Stimulated activated CD8-positive, alpha-beta memory T cell treated with anti-CD3 and anti-CD28 coated beads, Interleukin-2, amount 100 ng/mL, for 48 hours (primary cell): ENCODE results near the gene NSD2.
"Not testable (repeated sequence)": the region's sequence is repeated elsewhere in the genome, so short reads cannot be mapped to it uniquely, and the experiment has no call there.

Experiments used
- DNase-seq, 2 donors: peaks; one replicate each; pipeline ENCODE4 v3.0.0-alpha.2; 2020; ENCODE audit warnings: low read depth in 2 of 2

Gene NSD2

DNA sequence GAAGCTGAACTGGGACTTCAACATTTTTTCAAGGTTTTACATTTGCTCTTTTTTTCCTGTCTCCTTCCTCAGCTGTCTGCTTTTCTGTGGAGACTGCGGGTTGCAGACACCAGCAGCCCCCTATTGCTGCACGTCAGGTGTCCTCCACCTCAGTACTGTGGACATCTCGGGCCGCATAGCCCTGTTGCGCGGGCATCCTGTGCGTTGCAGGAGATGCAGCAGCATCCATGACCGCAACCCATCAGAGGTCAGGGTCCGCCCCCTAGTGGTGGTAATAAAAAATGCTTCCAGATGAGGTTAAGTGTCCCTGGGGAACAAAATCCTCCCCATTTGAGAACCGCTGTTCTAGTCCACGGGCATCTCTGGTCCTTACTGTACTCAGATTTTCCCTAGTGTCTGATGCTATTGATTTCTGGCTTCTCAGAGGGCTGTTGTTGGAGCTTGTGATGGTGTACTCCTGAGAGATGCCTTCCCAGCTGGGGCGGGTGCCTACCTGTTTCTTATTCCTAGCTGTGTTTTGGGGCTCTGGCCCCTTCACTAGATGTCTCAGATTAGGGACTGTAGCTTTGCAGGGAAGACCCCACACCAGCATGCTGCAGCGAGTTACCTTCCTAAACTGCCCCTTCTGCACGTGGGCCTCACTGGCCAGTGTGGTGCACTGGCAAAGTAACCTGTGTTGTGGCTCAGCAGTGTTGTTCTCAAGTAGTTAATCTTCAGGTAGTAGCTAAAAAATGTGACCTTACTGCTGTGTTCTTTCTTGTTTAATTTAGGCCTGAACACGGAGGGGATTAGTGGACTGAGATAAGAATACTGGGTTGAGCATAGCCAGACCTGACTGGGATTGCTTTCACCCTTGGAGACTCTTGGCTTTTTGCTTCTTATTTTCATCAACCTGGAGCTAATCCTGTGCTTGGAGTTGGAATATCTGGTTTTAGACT is 28.2 kb downstream of the NSD2 start:
- DNase-seq, result peak; percentile 40 to 42

GRCh38 chr4:1900087-1900433 is 28.9 kb downstream of the NSD2 start:
- DNase-seq, result no peak

GRCh38 chr4:1900624-1901023 is 29.4 kb downstream of the NSD2 start:
- DNase-seq, result no peak

- DNase-seq, result no peak
Observed at GRCh38 chr4:1901127-1901526, 29.9 kb downstream of the NSD2 start.

GRCh38 chr4:1902243-1902642 is 31.1 kb downstream of the NSD2 start:
- no peak for DNase-seq

- DNase-seq, result peak in 1 of 2 donors; percentile 3
Observed at GRCh38 chr4:1903035-1903434, 31.8 kb downstream of the NSD2 start.

DNA sequence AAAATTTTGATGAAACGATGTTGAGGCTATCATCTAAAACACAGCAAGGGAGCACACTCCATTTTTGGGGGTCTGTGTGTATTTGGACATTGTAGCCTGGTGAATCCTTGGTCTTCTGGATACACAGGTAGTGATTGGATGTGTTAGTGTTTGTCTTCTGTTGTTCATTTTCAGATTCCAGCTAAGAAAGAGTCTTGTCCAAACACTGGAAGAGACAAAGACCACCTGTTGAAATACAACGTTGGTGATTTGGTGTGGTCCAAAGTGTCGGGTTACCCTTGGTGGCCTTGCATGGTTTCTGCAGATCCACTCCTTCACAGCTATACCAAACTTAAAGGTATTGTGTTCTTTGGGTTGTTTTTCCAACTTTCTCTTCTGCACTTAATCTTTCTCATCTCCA is 32.8 kb downstream of the NSD2 start:
- no peak for DNase-seq

DNA sequence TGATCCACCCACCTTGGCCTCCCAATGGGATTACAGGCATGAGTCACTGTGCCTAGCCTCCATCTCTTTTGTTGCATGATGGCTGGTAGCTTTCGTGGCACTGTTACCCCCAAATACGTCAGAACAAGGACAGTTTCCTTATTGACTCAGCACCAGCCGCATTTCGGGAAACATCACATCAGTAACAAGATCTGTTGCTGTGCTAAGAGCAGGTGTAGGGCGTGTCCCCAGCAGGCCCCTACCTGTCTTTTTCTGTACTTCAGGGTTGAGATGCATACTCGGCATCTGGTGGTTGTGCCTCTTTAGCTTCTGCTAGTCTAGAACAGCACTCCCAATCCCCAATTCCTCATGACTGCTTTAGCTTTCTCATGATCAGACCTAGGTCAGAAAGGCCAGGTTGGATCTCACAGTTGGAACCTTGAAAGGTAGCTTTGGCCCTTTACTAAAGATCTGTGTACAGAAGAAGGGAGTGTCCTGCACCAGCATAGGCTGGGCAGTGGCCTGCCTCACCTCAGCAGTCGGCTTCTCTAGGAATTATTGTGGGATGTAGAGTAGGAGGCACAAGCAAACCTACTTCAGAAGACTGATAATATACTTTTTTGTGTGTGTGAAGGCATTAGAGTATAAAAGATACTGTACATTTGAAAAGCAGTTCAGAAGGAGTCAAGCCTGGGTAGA is 36.8 kb downstream of the NSD2 start:
- no peak for DNase-seq

DNA sequence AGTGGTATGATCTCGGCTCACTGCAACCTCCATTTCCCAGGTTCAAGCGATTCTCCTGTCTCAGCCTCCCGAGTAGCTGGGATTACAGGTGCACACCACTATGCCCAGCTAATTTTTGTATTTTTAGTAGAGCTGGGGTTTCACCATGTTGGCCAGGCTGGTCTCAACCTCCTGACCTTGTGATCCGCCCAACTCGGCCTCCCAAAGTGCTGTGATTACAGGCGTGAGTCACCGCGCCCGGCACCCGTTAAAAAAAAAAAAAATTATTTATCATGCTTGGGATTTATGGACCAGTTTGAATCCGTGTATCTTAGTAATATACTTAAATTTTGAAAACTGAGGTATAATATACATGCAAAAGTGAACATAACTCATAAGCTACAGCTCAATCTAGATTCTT is 38.5 kb downstream of the NSD2 start:
- DNase-seq, result not testable (repeated sequence)

DNA sequence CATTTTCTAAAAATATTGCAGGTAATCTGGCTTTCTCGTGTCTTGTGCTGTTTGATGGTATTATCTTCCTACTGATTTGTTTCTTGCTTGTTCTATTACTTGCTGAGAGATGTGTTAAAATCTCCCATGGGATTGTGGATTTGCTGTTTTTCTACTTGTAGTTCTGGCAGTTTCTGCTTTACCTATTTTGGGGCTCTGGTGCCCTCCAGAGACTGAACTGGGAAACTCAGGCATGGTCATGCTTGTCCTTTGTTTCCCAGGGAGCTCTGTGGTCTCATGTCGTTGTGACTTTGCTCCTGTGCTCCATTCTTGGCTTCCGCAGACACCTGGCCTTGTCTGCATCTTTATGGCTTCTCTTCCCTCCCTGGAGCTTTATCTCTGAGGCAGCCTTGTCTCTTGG is 39.5 kb downstream of the NSD2 start:
- DNase-seq, result no peak

- DNase-seq, result not testable (repeated sequence)
Observed at GRCh38 chr4:1911316-1911715, 40.1 kb downstream of the NSD2 start.

DNA sequence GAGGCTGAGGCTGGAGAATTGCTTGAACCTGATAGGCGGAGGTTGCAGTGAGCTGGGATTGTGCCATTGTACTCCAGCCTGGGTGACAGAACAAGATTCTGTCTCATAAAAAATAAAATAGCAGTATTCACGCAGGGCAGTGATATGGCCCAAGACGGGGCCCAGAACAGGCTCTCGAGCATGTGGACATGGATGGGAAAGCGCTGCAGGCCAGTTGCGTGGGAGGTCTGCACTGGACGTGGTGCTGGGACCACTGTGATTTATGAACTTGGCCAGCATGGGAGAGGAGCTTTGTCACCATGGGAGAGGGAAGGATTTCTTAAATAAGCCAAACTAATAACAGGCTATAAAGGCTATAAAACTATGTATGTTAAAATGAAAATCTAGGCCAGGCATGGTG is 51.6 kb downstream of the NSD2 start:
- no peak for DNase-seq

GRCh38 chr4:1927675-1928074 is 56.5 kb downstream of the NSD2 start:
- no peak for DNase-seq

GRCh38 chr4:1928356-1929239 is 57.4 kb downstream of the NSD2 start:
- DNase-seq, result no peak

GRCh38 chr4:1932736-1933135 is 61.5 kb downstream of the NSD2 start:
- DNase-seq, result no peak

GRCh38 chr4:1933700-1934099 is 62.5 kb downstream of the NSD2 start:
- DNase-seq, result no peak

- no peak for DNase-seq
Observed at GRCh38 chr4:1937550-1937949, 66.4 kb downstream of the NSD2 start.

DNA sequence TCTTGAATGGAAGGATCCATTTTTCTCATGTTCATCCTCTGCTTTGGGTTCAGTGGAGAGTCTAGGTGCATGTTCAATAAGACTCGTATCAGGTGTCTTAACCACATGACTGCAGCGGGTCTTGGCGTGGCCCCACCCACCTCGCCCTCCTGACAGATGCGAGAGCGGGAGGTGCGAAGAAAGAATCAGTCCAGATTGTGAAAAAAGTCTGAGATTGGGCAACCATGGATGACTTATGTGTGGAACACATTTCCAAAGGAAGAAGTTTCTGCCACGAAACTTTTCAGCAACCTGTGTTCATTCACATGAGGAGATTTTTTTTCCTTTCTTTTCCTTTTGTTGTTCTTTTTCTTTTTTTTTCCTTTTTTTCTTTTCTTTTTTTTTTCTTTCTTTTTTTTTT is 66.8 kb downstream of the NSD2 start:
- no peak for DNase-seq

DNA sequence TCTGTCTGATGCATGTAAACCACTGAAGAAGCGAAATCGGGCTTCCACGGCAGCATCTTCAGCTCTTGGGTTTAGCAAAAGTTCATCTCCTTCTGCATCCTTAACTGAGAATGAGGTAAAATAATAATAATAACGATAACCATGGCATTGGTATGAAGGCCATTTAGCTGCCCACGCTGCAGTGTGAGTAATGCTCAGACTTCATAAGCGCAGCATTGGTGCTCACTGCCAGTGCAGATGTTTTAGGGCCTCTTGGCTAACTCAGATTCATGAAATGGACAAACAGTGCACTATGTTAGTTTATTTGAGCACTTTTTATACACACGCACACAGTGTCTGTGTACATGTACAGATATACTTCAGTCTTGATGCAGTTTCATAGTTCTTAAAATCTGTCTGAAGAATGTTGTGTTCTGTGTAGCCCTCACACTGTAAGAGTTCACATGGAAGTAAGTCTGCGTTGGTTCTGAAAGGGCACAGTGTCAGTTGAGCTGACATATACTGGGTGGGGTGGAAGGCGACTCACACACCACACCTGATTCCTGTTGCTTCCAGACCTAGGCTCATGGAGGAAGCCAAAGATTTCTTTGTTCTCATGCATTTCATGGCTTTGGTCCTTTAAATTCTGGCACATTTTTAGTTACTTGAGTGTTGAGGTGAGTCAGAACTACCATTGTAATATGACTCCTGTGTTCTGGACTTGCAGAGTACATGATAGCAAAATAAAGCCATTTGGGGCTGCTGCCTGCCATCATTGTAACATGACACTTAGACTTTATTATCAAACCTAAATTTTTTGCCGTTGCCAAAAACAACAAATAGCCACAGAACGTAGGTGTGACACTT is 68.7 kb downstream of the NSD2 start:
- no peak for DNase-seq

DNA sequence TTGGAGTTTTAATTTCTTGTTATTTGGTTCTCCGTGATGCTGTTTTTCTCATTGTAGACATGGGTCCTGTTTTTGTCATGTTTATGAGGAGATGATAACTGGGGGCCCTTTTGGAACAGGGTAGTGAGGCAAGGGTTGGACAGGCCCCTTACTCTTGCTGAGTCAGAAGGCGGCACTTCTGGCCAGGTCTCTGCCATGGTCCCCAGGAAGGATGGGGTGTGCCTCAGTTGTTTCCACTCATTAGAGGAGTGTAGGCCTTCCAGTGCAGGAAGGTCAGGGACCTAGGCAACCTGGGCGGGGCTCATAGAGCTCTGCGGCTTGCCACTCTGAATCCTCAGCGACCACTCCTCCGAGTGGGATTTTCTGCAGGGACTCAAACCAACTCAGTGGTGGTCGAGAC is 69.4 kb downstream of the NSD2 start:
- no peak for DNase-seq

GRCh38 chr4:1943928-1944327 is 72.7 kb downstream of the NSD2 start:
- no peak for DNase-seq
